H1 (cell line): Measurements from ENCODE around the gene FAM216A.

ENCODE experiments used
- ATF3 ChIP-seq: IDR thresholded peaks from 2 replicates; pipeline ENCODE4 v1.6.1; 2011; ENCODE audit warnings: low read depth, mild to moderate bottlenecking, low read length; ENCODE audit not compliant: insufficient read depth
- BACH1 ChIP-seq: IDR thresholded peaks from 2 replicates; pipeline ENCODE4 v1.6.1; 2012; ENCODE audit warnings: low read length, improper control_type of control experiment
- CTCF ChIP-seq, 3 experiments: IDR thresholded peaks; 1 replicate in 2 of 3; 2 replicates in 1 of 3; pipeline versions ENCODE4 v1.5.1 to v1.6.1; 2011; ENCODE audit warnings: low read length in 3 of 3, mild to moderate bottlenecking in 3 of 3, inconsistent platforms in 2 of 3, low read depth in 1 of 3, moderate library complexity in 1 of 3; ENCODE audit not compliant: insufficient read depth in 1 of 3; ENCODE audit errors: control extremely low read depth in 1 of 3
- EZH2 ChIP-seq: fragments of 200-600 bp; sonication (generic); IDR thresholded peaks from 2 replicates; pipeline ENCODE4 v1.7.1; 2012; ENCODE audit warnings: low read depth, mild to moderate bottlenecking, moderate library complexity, low read length, inconsistent platforms; ENCODE audit not compliant: severe bottlenecking
- FOSL1 ChIP-seq: IDR thresholded peaks from 2 replicates; pipeline ENCODE4 v1.6.1; 2011; ENCODE audit warnings: mild to moderate bottlenecking, low read depth, low read length, moderate library complexity; ENCODE audit not compliant: insufficient read depth
- KDM4A ChIP-seq: IDR thresholded peaks from one replicate; pipeline ENCODE4 v1.7.1; 2012; ENCODE audit warnings: low read depth, mild to moderate bottlenecking, moderate library complexity, low read length, inconsistent platforms; ENCODE audit not compliant: severe bottlenecking
- POLR2A ChIP-seq, 2 experiments: IDR thresholded peaks; 1 replicate in 1 of 2; 2 replicates in 1 of 2; pipeline ENCODE4 v1.6.1; 2011; ENCODE audit warnings: low read depth in 2 of 2, low read length in 2 of 2, mild to moderate bottlenecking in 2 of 2; ENCODE audit errors: control extremely low read depth in 1 of 2
- RAD21 ChIP-seq, 2 experiments: IDR thresholded peaks in 1 of 2; conservative IDR thresholded peaks in 1 of 2; 2 replicates each; pipeline ENCODE4 v1.6.1; 2011; ENCODE audit warnings: low read depth in 2 of 2, low read length in 2 of 2, improper control_type of control experiment in 1 of 2, inconsistent platforms in 1 of 2, mild to moderate bottlenecking in 1 of 2, moderate library complexity in 1 of 2
- RFX5 ChIP-seq: IDR thresholded peaks from 2 replicates; pipeline ENCODE4 v1.6.1; 2011; ENCODE audit warnings: low read depth, low read length, improper control_type of control experiment, borderline replicate concordance
- TF ChIP-seq, protein P1 (sequence below): IDR thresholded peaks from 2 replicates; pipeline ENCODE4 v1.6.1; 2012; ENCODE audit warnings: inconsistent platforms
- TF ChIP-seq, protein P2 (sequence below): IDR thresholded peaks from 2 replicates; pipeline ENCODE4 v1.6.1; 2011; ENCODE audit warnings: low read length, improper control_type of control experiment

DNA sequence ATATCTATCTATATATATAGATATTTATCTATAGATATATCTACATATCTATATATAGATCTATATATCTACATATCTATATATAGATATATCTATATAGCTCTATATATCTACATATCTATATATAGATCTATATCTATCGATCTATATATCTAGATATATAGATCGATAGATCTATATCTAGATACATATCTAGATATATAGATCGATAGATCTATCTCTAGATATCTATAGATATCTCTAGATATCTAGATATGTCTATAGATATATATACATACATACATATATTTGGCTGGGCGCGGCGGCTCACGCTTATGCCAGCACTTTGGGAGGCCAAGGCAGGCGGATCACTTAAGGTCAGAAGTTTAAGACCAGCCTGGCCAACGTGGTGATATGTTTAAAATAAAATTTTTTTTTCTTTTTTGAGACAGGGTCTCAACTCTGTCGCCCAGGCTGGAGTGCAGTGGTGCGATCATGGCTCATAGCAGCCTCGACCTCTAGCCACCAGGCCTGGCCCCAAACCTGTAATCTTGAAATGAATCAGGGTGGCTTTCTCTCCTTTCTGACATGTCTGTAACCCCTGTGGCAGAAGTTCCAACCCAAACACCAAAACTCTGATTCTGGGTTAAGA lies 36.6 kb upstream of the FAM216A start:
- no peak for TF ChIP-seq ATF3
- TF ChIP-seq CTCF (IDR thresholded peaks at IDR 0.05; ENCODE audit: control extremely low read depth in 1 of 3, insufficient read depth in 1 of 3, low read depth in 1 of 3, low read length in 3 of 3), result no peak
- TF ChIP-seq BACH1, result no peak
- TF ChIP-seq KDM4A, result no peak
- no peak for TF ChIP-seq RFX5
- no peak for TF ChIP-seq FOSL1
- TF ChIP-seq RAD21 (IDR thresholded peaks at IDR 0.05 in 1 of 2, conservative IDR thresholded peaks at IDR 0.05 in 1 of 2; ENCODE audit: low read depth in 2 of 2, low read length in 2 of 2), result no peak
- TF ChIP-seq, protein P1, sequence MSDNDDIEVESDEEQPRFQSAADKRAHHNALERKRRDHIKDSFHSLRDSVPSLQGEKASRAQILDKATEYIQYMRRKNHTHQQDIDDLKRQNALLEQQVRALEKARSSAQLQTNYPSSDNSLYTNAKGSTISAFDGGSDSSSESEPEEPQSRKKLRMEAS, result no peak
- TF ChIP-seq, protein P2, sequence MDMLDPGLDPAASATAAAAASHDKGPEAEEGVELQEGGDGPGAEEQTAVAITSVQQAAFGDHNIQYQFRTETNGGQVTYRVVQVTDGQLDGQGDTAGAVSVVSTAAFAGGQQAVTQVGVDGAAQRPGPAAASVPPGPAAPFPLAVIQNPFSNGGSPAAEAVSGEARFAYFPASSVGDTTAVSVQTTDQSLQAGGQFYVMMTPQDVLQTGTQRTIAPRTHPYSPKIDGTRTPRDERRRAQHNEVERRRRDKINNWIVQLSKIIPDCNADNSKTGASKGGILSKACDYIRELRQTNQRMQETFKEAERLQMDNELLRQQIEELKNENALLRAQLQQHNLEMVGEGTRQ, result no peak
- no peak for TF ChIP-seq POLR2A (IDR thresholded peaks at IDR 0.05; ENCODE audit: control extremely low read depth in 1 of 2, low read depth in 2 of 2, low read length in 2 of 2)
- TF ChIP-seq EZH2, result no peak
